Measurements from ENCODE around the gene GNA12. TPM values are rescaled to one million over a fixed set of nuclear protein-coding genes. Genes with fewer than 3 reads are reported as not detected.
A peak's percentile ranks its signal among the peaks of the same experiment; 100 is the strongest.
"Not testable (repeated sequence)": the region's sequence is repeated elsewhere in the genome, so short reads cannot be mapped to it uniquely, and the experiment has no call there.

Gene GNA12
- total and polyA plus RNA-seq, 11 donors, result 10.7 to 56.5 (median 34.9) TPM

DNA sequence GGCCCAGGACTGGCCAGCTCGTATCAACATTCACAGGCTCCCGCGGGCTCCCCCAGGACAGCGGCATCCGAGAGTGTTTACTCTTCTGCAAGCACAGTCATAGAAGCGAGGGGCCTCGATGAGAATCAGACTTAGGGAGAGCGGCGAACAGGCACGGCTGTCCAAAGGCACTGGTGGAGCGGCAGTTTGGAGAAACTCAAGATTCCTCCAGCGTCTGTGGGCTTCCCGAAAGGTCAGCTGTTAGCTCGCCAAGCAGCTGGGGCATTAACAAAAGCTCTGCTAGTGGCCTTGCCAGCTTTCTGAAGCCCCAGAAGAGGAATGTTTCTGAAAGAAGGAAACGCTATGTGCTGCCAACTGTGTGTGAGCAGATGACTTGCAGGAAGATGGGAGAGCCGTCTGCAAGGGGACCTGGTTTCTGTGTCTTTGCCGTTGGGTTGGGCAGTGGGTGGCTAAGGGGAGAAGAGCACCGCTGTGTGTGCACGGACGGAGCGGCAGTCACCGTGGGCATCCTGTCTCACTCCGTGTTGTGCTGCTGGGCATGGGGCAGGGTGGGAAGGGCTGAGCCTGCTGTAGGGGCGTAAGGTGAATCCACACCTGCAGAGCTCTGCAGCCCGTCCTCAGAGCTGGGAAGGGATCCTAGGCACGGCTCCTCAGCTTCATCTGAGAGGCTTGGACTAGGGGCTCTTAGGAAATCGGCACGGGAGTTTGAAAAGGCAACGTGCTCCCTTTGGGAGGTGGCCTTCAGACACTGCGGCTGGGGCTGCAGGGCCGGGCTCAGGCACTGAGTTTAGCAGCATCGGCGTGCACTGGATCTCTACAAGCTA is 114.0 kb downstream of the GNA12 start:
- TF ChIP-seq POLR2A (IDR thresholded peaks at IDR 0.05) (no peak), CTCF (IDR thresholded peaks at IDR 0.05) (no peak)
- peak in 2 of 5 donors; percentile 22 to 40 for DNase-seq
- intact Hi-C loops (cut with DNase I), result loop anchor here in 5 of 10 donors (5.0 to 10.0 kb wide), 3 partner anchors 75 to 115 kb away; partner anchors contain the start of gene GNA12 (in 4 of the 5)

DNA sequence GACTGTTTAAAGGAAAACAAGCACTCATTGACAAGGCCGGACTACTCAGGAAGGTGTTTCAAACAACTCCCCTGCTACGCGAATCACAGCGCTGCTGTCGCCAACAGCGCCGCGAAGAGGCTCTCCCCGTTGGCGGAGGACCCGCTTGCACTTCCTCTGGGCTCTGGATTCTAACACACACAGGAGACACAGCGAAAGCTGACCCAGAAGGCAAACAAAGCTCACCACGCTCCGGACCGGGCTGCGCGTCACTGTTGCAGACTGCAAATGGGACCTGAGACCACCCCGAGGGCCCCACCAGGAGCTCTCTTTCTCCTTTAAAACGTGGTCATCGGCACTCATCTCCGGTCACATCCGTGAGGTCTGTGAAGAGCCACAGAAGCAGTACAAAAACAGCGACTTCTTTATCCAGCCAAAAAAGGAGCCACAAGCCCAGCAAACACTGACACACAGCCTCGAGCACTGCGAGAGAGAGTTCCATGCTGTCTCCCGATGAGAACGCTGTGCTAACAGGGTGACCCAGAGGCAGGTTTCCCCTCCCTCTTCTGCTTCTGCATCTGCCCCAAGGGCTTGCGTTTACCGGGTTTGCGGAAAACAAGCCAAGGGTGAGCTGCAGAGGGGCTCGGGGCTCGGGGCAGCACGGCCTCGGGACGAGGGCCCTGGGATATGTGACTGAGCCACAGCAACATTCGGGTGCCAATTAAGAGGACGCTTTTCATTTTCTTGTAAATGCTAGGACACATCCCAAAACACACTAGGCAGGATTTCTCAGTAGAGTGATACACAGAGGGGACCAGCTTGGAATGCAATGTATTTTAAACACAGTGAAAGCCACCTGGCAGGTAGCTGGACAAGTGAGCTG is 114.8 kb downstream of the GNA12 start:
- DNase-seq, result peak in 3 of 5 donors; percentile 25 to 60 (median 39)

More for the DNA sequence above, 114.0 kb downstream of the GNA12 start:
- H3K9me3 ChIP-seq, result peaks cover 0 to 10% (median 0%) of the 10 kb centered on the region in 12 donors
- peaks cover 0 to 56% (median 32%) of the 10 kb centered on the region in 9 donors for H3K36me3 ChIP-seq
- WGBS, 4 donors, result 82 to 87% (median 84%) methylated on average over 32 to 33 of the region's 33 CpGs
- peaks cover 0 to 56% (median 23%) of the 10 kb centered on the region in 12 donors for H3K4me1 ChIP-seq
- no peaks in the 10 kb centered on the region for H3K27me3 ChIP-seq
- no peak overlapping the region for H3K4me3 ChIP-seq
- peak in 2 of 4 donors; percentile 1 to 9 for ATAC-seq
- H3K27ac ChIP-seq, result peak overlapping the region in 4 of 12 donors; percentile 10 to 78 (median 42)

GRCh38 chr7:2728316-2729030 is 115.6 kb downstream of the GNA12 start:
- intact Hi-C loops (cut with DNase I), result no loop called here
- TF ChIP-seq CTCF (IDR thresholded peaks at IDR 0.05) (no peak), POLR2A (IDR thresholded peaks at IDR 0.05) (no peak)
- peaks cover 0 to 3% (median 0%) of the 10 kb centered on the region in 12 donors for H3K9me3 ChIP-seq
- H3K27me3 ChIP-seq, result no peaks in the 10 kb centered on the region
- H3K4me1 ChIP-seq, result peaks cover 0 to 40% (median 9%) of the 10 kb centered on the region in 12 donors
- ATAC-seq (no peak), DNase-seq (peak in 2 of 5 donors; percentile 16 to 48)
- H3K27ac ChIP-seq, result peak overlapping the region in 4 of 12 donors; percentile 10 to 79 (median 71)
- peaks cover 0 to 64% (median 35%) of the 10 kb centered on the region in 9 donors for H3K36me3 ChIP-seq
- 59 to 83% (median 65%) methylated on average over 15 of the region's 15 CpGs for WGBS, 4 donors
- peak overlapping the region in 1 of 12 donors; percentile 12 for H3K4me3 ChIP-seq

More for the DNA sequence above, 114.8 kb downstream of the GNA12 start:
- H3K9me3 ChIP-seq, result peaks cover 0 to 10% (median 0%) of the 10 kb centered on the region in 12 donors
- peaks cover 0 to 48% (median 15%) of the 10 kb centered on the region in 12 donors for H3K4me1 ChIP-seq
- no peaks in the 10 kb centered on the region for H3K27me3 ChIP-seq
- intact Hi-C loops (cut with DNase I), result no loop called here
- H3K36me3 ChIP-seq, result peaks cover 0 to 61% (median 32%) of the 10 kb centered on the region in 9 donors
- no peak for ATAC-seq
- peak overlapping the region in 1 of 12 donors; percentile 12 for H3K4me3 ChIP-seq
- H3K27ac ChIP-seq, result peak overlapping the region in 5 of 12 donors; percentile 10 to 79 (median 64)
- WGBS, 4 donors, result 77 to 90% (median 82%) methylated on average over 35 to 37 of the region's 37 CpGs
- no peak for TF ChIP-seq POLR2A (IDR thresholded peaks at IDR 0.05)
- no peak for TF ChIP-seq CTCF (IDR thresholded peaks at IDR 0.05)

DNA sequence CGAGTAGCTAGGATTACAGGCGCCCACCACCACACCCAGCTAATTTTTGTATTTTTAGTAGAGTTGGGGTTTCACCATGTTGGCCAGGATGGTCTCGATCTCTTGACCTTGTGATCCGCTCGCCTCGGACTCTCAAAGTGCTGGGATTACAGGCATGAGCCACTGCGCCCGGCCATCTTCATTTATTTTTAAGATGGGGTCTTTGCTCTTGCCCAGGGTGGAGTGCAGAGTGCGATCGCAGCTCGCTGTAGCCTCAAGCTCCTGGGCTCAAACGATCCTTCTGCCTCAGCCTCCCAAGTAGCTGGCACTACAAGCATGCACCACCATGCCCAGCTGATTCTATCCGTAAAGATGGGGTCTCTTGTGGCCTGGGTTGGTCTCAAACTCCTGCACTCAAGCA is 116.9 kb downstream of the GNA12 start:
- H3K36me3 ChIP-seq, result peaks cover 0 to 70% (median 38%) of the 10 kb centered on the region in 9 donors
- peak in 1 of 5 donors; percentile 15 for DNase-seq
- H3K27me3 ChIP-seq; H3K9me3 ChIP-seq; H3K27ac ChIP-seq; ATAC-seq; intact Hi-C loops (cut with DNase I); H3K4me3 ChIP-seq: not testable (repeated sequence)
- 83 to 97% (median 89%) methylated on average over 13 of the region's 13 CpGs for WGBS, 4 donors
- peaks cover 0 to 28% (median 2%) of the 10 kb centered on the region in 12 donors for H3K4me1 ChIP-seq
